B cell (primary cell): ENCODE measurements around the gene PCDH1.

ENCODE experiments used
- CTCF ChIP-seq: fragments of 200-600 bp; IDR thresholded peaks from one replicate; pipeline ENCODE4 v1.8.0; 2022; ENCODE audit warnings: antibody characterized with exemption, mild to moderate bottlenecking
- EZH2 ChIP-seq: IDR thresholded peaks from 2 replicates; pipeline ENCODE4 v1.6.1; 2012; ENCODE audit warnings: borderline replicate concordance, low read depth, mild to moderate bottlenecking, moderate library complexity, low read length; ENCODE audit not compliant: insufficient read depth, poor library complexity, severe bottlenecking

- TF ChIP-seq CTCF (no peak), EZH2 (no peak)
Measured at GRCh38 chr5:141889282-141889871, 11.2 kb upstream of the PCDH1 start.
